K562 (cell line): ENCODE measurements around the gene XKR7. TPM values are rescaled to one million over a fixed set of nuclear protein-coding genes. Genes with fewer than 3 reads are reported as not detected.

ENCODE experiments used
- ATAC-seq: fragments of 200-7000 bp; cut with Tn5 transposase; 3 replicates; pipeline ENCODE4 v1.9.1; 2020; ENCODE audit warnings: moderate library complexity
- BruUV-seq: library from RNA; stranded (reverse); fragments of 400-500 nt; replicated peaks from 2 replicates; lab custom pipeline; 2021; lab: Mats Ljungman, UMichigan
- CTCF ChIA-PET: fragments of 300-600 bp; formaldehyde crosslinking; extraction: SDS; loops from one replicate; lab custom pipeline; 2021; ENCODE audit warnings: low intra/inter-chr PET ratio; lab: Yijun Ruan, JAX
- POLR2A ChIA-PET: fragments of 300-600, 350-650 bp; sonication (Branson Sonifier 250); formaldehyde crosslinking; extraction: SDS; loops from one replicate; lab custom pipeline; 2021; ENCODE audit warnings: antibody characterized with exemption, inconsistent platforms; lab: Yijun Ruan, JAX
- DNase-seq, 4 experiments: peaks; one replicate each; pipeline versions ENCODE4 v3.0.0 to v3.0.0-alpha.2; 2011 to 2018; ENCODE audit warnings: low spot score in 3 of 4, mixed read lengths in 3 of 4; ENCODE audit errors: extremely low read depth in 1 of 4
- FAIRE-seq: peaks from 2 replicates; lab custom pipeline; 2011; peaks lifted over from hg19 to GRCh38; lab: Jason Lieb, UNC
- H2AFZ ChIP-seq: 2 replicates; pipeline ENCODE4 v1.6.0; 2011; ENCODE audit warnings: low read depth, low read length, control low read depth, inconsistent platforms
- H3K27ac ChIP-seq: fragments of 200-600 bp; 3 replicates; pipeline ENCODE4 v1.8.0; 2011; ENCODE audit warnings: low read depth, mild to moderate bottlenecking, control low read depth, inconsistent platforms, low read length, moderate library complexity, mixed read lengths; ENCODE audit errors: extremely low read depth
- H3K27me3 ChIP-seq, 2 experiments: fragments of 300-600 bp in 1 of 2; 2 replicates in 1 of 2; 3 replicates in 1 of 2; pipeline versions ENCODE4 v1.6.0 to v1.8.0; 2011; ENCODE audit warnings: inconsistent platforms in 2 of 2, low read length in 2 of 2, mild to moderate bottlenecking in 1 of 2, mixed read lengths in 1 of 2, moderate library complexity in 1 of 2; ENCODE audit not compliant: control insufficient read depth in 2 of 2, insufficient read depth in 2 of 2
- H3K36me3 ChIP-seq: fragments of 300-600 bp; 3 replicates; pipeline ENCODE4 v1.8.0; 2011; ENCODE audit warnings: mild to moderate bottlenecking, low read length, inconsistent platforms; ENCODE audit not compliant: control insufficient read depth, insufficient read depth
- H3K4me1 ChIP-seq, 2 experiments: fragments of 200-600 bp in 1 of 2; replicated peaks in 1 of 2; 2 replicates in 1 of 2; 3 replicates in 1 of 2; pipeline versions ENCODE4 v1.5.1 to v1.8.0; 2011; ENCODE audit warnings: inconsistent platforms in 2 of 2, low read length in 2 of 2, mild to moderate bottlenecking in 1 of 2, mixed read lengths in 1 of 2, moderate library complexity in 1 of 2; ENCODE audit not compliant: control insufficient read depth in 2 of 2, insufficient read depth in 2 of 2
- H3K4me2 ChIP-seq: 2 replicates; pipeline ENCODE4 v1.6.1; 2011; ENCODE audit warnings: low read length, control low read depth, inconsistent platforms, mixed read lengths; ENCODE audit not compliant: insufficient read depth
- H3K4me3 ChIP-seq: fragments of 200-600 bp; sonication (generic), shearing (Covaris generic); 2 replicates; pipeline ENCODE4 v1.5.1; 2016; ENCODE audit warnings: control low read depth, inconsistent platforms
- H3K79me2 ChIP-seq: fragments of 200-600 bp; 3 replicates; pipeline ENCODE4 v1.8.0; 2011; ENCODE audit warnings: low read length, inconsistent platforms; ENCODE audit not compliant: control insufficient read depth, insufficient read depth
- H3K9ac ChIP-seq, 2 experiments: 2 replicates each; pipeline versions ENCODE4 v1.6.0 to v1.6.1; 2011; ENCODE audit warnings: low read depth in 2 of 2, low read length in 2 of 2, control low read depth in 1 of 2, inconsistent platforms in 1 of 2, mild to moderate bottlenecking in 1 of 2, mixed read lengths in 1 of 2; ENCODE audit not compliant: insufficient read depth in 1 of 2
- H3K9me1 ChIP-seq: one replicate; pipeline ENCODE4 v1.6.0; 2011; ENCODE audit warnings: inconsistent platforms, mild to moderate bottlenecking, low read length, moderate library complexity; ENCODE audit not compliant: control insufficient read depth, insufficient read depth
- H3K9me3 ChIP-seq: replicated peaks from 2 replicates; pipeline ENCODE4 v1.5.1; 2011; ENCODE audit warnings: low read depth, low read length, inconsistent platforms; ENCODE audit not compliant: control insufficient read depth, insufficient read depth
- H4K20me1 ChIP-seq: replicated peaks from 2 replicates; pipeline ENCODE4 v1.6.1; 2011; ENCODE audit warnings: low read length, inconsistent platforms, mixed read lengths; ENCODE audit not compliant: control insufficient read depth, insufficient read depth
- C11orf30 ChIP-seq: fragments of 450-650 bp; IDR thresholded peaks from 2 replicates; pipeline ENCODE4 v1.6.1; 2016; ENCODE audit warnings: low read depth, mild to moderate bottlenecking
- ELK3 ChIP-seq: fragments of 450-650 bp; formaldehyde crosslinking; IDR thresholded peaks from 2 replicates; pipeline ENCODE4 v1.4.0; 2020; ENCODE audit warnings: mild to moderate bottlenecking
- HNRNPL ChIP-seq: fragments of 200-400 bp; formaldehyde crosslinking; IDR thresholded peaks from 2 replicates; pipeline ENCODE4 v1.6.1; 2017; ENCODE audit warnings: low read depth, mild to moderate bottlenecking, low read length
- MAZ ChIP-seq, 2 experiments: fragments of 450-650 bp in 1 of 2; sonication (generic) in 1 of 2; formaldehyde crosslinking; IDR thresholded peaks in 1 of 2; conservative IDR thresholded peaks in 1 of 2; 2 replicates each; pipeline versions ENCODE4 v1.4.0 to v1.5.0; 2020; ENCODE audit warnings: mild to moderate bottlenecking in 1 of 2, missing genetic modification reagents in 1 of 2
- POLR2A ChIP-seq: fragments of 450-650 bp; conservative IDR thresholded peaks from 2 replicates; pipeline ENCODE4 v1.6.1; 2016
- POU5F1 ChIP-seq: fragments of 150-350 bp; IDR thresholded peaks from 2 replicates; pipeline ENCODE4 v1.6.1; 2014; ENCODE audit warnings: borderline replicate concordance, low read length, low read depth, mild to moderate bottlenecking; ENCODE audit not compliant: partially characterized antibody
- SIN3A ChIP-seq, 2 experiments: fragments of 150-350 bp in 1 of 2; IDR thresholded peaks; 2 replicates each; pipeline ENCODE4 v1.6.1; 2011 to 2016; ENCODE audit warnings: borderline replicate concordance in 2 of 2, low read depth in 2 of 2, low read length in 2 of 2, mild to moderate bottlenecking in 2 of 2, moderate library complexity in 2 of 2; ENCODE audit not compliant: control insufficient read depth in 1 of 2
- SP1 ChIP-seq: sonication (generic); formaldehyde crosslinking; IDR thresholded peaks from 2 replicates; pipeline ENCODE4 v1.8.1; 2022; ENCODE audit warnings: mild to moderate bottlenecking, missing genetic modification reagents
- ZNF347 ChIP-seq: fragments of 450-650 bp; formaldehyde crosslinking; IDR thresholded peaks from 2 replicates; pipeline ENCODE4 v1.4.0; 2020; ENCODE audit warnings: low read depth, mild to moderate bottlenecking, moderate library complexity
- ZNF79 ChIP-seq: fragments of 250-450 bp; sonication (Bioruptor Pico); IDR thresholded peaks from 2 replicates; pipeline ENCODE4 v1.4.0; 2020; ENCODE audit warnings: low read depth, mild to moderate bottlenecking, moderate library complexity
- WGBS: fragments of 100-300 bp; shearing (Covaris generic); methylation state at CpG from one replicate; pipeline ENCODE4 v1.1.6; 2016; ENCODE audit warnings: low coverage, mixed read lengths; ENCODE audit not compliant: insufficient coverage; ENCODE audit errors: missing lambda C conversion rate; 5-methylcytosine and 5-hydroxymethylcytosine counted together
- in situ Hi-C: fragments of 300-500 bp; cut with MboI; formaldehyde crosslinking; loops from 4 replicates; pipeline ENCODE4 v1.15.0; 2018; ENCODE audit warnings: inconsistent platforms, mixed read lengths
- intact Hi-C: fragments of 100-400 bp; cut with micrococcal nuclease; formaldehyde crosslinking; loops from 2 replicates; pipeline ENCODE4 v1.14.2; 2022
- polyA plus RNA-seq, 8 experiments: library from polyadenylated mRNA; depleted of rRNA in 4 of 8; stranded (reverse) in 5 of 8; unstranded in 3 of 8; fragments of >200 nt; fragmentation: Nextera tagmentation in 2 of 8; fragmentation: Illumina TruSeq in 1 of 8; extraction: Ambion mirVana in 2 of 8; extraction: Trizol in 1 of 8; gene quantifications; 2 replicates each; pipeline versions ENCODE4 v1.2.1 to v1.2.3, GENCODE V29; 2011 to 2014; ENCODE audit warnings: inconsistent platforms in 1 of 8, missing spikeins in 1 of 8
- total RNA-seq, 7 experiments: library from RNA; depleted of rRNA in 6 of 7; stranded (reverse); fragments of >200 nt in 6 of 7; fragmentation: Illumina TruSeq in 2 of 7; extraction: Trizol in 2 of 7; gene quantifications; 2 replicates each; pipeline versions ENCODE4 v1.2.1 to v1.2.3, GENCODE V29; 2011 to 2021; ENCODE audit warnings: low replicate concordance in 1 of 7
- TF ChIP-seq, protein P1 (sequence below), 2 experiments: IDR thresholded peaks; 2 replicates each; pipeline ENCODE4 v1.6.1; 2012; ENCODE audit warnings: improper control_type of control experiment in 2 of 2, low read depth in 2 of 2, low read length in 2 of 2, borderline replicate concordance in 1 of 2

XKR7 gene
- total and polyA plus RNA-seq, 9 of the 15 experiments (the other 6 are each of a cell fraction or from before 2014, with no cell fraction given): 0.02 TPM; not detected in 8

DNA sequence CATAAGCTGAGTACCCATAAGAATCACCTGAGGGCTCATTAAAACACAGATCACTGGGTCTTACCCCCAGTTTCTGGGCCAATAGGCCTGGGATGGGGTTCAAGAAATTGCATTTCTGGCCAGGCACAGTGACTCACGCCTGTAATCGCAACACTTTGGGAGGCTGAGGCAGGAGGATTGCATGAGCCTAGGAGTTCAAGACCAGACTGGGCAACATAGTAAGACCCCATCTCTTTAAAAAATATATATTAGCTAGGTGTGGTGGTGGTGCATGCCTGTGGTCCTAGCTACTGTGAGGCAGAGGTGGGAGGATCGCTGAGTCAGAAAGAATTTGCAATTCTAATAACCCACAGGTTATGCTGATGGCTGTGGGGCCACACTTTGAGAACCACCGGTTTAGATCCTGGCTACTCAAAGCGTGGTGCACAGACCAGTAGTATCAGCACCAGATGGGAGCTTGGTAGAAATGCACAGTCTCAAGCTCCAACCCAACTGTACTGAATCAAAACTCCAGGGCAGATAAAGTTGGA is 44.3 kb downstream of the XKR7 start (continued):
- no peak for TF ChIP-seq SP1 (CRISPR knock-in tag)
- TF ChIP-seq C11orf30: no peak
- TF ChIP-seq POLR2A: no peak
- TF ChIP-seq ZNF79: no peak
- no peak for TF ChIP-seq SIN3A (IDR thresholded peaks at IDR 0.05; ENCODE audit: borderline replicate concordance in 2 of 2, control insufficient read depth in 1 of 2, low read depth in 2 of 2, low read length in 2 of 2)

GRCh38 chr20:32013326-32013725 is 45.4 kb downstream of the XKR7 start:
- H3K27ac ChIP-seq: no peak overlapping the region
- no peak overlapping the region for H3K4me3 ChIP-seq
- in situ Hi-C loops (no loop called here), intact Hi-C loops (no loop called here)
- H3K9ac ChIP-seq: no peak overlapping the region
- FAIRE-seq (no peak), ATAC-seq (no peak), DNase-seq (no peak)
- H3K27me3 ChIP-seq: peaks cover 8 to 52% of the 10 kb centered on the region in 2 experiments; a peak in 4 of 5 replicates
- no TSS peak for BruUV-seq
- H3K79me2 ChIP-seq: no peaks in the 10 kb centered on the region
- no peak overlapping the region for H3K4me2 ChIP-seq
- POLR2A ChIA-PET: interaction anchor here (0.6 to 0.9 kb wide), 4 partner anchors 22 to 188 kb away, joined by 3 to 5 read pairs (median 3); no protein-coding TSS in a partner anchor
- WGBS: 0% methylated on average over 5 of the region's 7 CpGs
- no peak overlapping the region for H2AFZ ChIP-seq
- H3K9me3 ChIP-seq: no peaks in the 10 kb centered on the region
- no peaks in the 10 kb centered on the region for H3K36me3 ChIP-seq
- CTCF ChIA-PET: no interaction called here
- H3K4me1 ChIP-seq: peaks cover 0 to 7% of the 10 kb centered on the region in 2 experiments; a peak in 4 of 5 replicates
- peaks cover 3% of the 10 kb centered on the region; the same call in 1 of the 2 replicates for H4K20me1 ChIP-seq
- no peaks in the 10 kb centered on the region for H3K9me1 ChIP-seq
- TF ChIP-seq ELK3 (CRISPR knock-in tag) (no peak), ZNF347 (CRISPR knock-in tag) (no peak), MAZ (CRISPR knock-in tag; conservative IDR thresholded peaks at IDR 0.05 in 1 of 2, IDR thresholded peaks at IDR 0.05 in 1 of 2) (no peak), HNRNPL (no peak), POU5F1 (no peak)
- TF ChIP-seq, protein P1, sequence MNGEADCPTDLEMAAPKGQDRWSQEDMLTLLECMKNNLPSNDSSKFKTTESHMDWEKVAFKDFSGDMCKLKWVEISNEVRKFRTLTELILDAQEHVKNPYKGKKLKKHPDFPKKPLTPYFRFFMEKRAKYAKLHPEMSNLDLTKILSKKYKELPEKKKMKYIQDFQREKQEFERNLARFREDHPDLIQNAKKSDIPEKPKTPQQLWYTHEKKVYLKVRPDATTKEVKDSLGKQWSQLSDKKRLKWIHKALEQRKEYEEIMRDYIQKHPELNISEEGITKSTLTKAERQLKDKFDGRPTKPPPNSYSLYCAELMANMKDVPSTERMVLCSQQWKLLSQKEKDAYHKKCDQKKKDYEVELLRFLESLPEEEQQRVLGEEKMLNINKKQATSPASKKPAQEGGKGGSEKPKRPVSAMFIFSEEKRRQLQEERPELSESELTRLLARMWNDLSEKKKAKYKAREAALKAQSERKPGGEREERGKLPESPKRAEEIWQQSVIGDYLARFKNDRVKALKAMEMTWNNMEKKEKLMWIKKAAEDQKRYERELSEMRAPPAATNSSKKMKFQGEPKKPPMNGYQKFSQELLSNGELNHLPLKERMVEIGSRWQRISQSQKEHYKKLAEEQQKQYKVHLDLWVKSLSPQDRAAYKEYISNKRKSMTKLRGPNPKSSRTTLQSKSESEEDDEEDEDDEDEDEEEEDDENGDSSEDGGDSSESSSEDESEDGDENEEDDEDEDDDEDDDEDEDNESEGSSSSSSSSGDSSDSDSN (IDR thresholded peaks at IDR 0.05; ENCODE audit: borderline replicate concordance in 1 of 2, low read depth in 2 of 2, low read length in 2 of 2): no peak
